HCT116 (cell line): ENCODE data around the gene TBC1D16. TPM values are rescaled to one million over a fixed set of nuclear protein-coding genes. Genes with fewer than 3 reads are reported as not detected.

Experiments used
- ATAC-seq: fragments of 200-7000 bp; cut with Tn5 transposase; 2 replicates; pipeline ENCODE4 v1.9.1; 2020; ENCODE audit warnings: mild to moderate bottlenecking, moderate library complexity
- BruUV-seq: library from RNA; stranded (reverse); fragments of 400-500 nt; replicated peaks from 2 replicates; lab custom pipeline; 2021; lab: Mats Ljungman, UMichigan
- CTCF ChIA-PET: fragments of 300-600 bp; sonication (Branson Sonifier 250); formaldehyde crosslinking; loops from one replicate; lab custom pipeline; 2021; ENCODE audit warnings: antibody characterized with exemption; lab: Charles Lee
- POLR2A ChIA-PET: fragments of 300-600, 350-600 bp; sonication (Branson Sonifier 250); formaldehyde crosslinking; loops from one replicate; lab custom pipeline; 2021; ENCODE audit warnings: antibody characterized with exemption; lab: Charles Lee
- RAD21 ChIA-PET, 2 experiments: fragments of 300-600 bp; sonication (Branson Sonifier 250); formaldehyde crosslinking; loops; one replicate each; lab custom pipeline; 2023; ENCODE audit warnings: low total read pairs in 2 of 2; ENCODE audit not compliant: uncharacterized antibody in 2 of 2, unreplicated experiment in 2 of 2, low non-redundant PET in 1 of 2; lab: Charles Lee
- DNase-seq: peaks from one replicate; pipeline ENCODE4 v3.0.0-alpha.2; 2010; ENCODE audit warnings: low read depth, low spot score
- H2AFZ ChIP-seq: fragments of 200-600 bp; shearing (Covaris generic), sonication (generic); 2 replicates; pipeline ENCODE4 v1.6.1; 2017; ENCODE audit warnings: low read depth, mixed run types, mixed read lengths, antibody characterized with exemption, low read length; ENCODE audit not compliant: poor library complexity, severe bottlenecking
- H3K27ac ChIP-seq: 2 replicates; pipeline ENCODE4 v1.5.1; 2012; ENCODE audit warnings: low read depth, low read length
- H3K27me3 ChIP-seq: fragments of 200-600 bp; sonication (generic); 2 replicates; pipeline ENCODE4 v1.6.1; 2016; ENCODE audit warnings: mixed run types, low read length, mixed read lengths; ENCODE audit not compliant: insufficient read depth
- H3K36me3 ChIP-seq, 2 experiments: fragments of 200-500 bp in 1 of 2; fragments of 200-600 bp in 1 of 2; sonication (Bioruptor generic) in 1 of 2; sonication (generic) in 1 of 2; 2 replicates each; pipeline versions ENCODE4 v1.5.1 to v1.6.1; 2014 to 2016; ENCODE audit warnings: low read length in 2 of 2, inconsistent platforms in 1 of 2, mixed read lengths in 1 of 2, mixed run types in 1 of 2; ENCODE audit not compliant: insufficient read depth in 2 of 2, control insufficient read depth in 1 of 2
- H3K4me1 ChIP-seq, 2 experiments: fragments of 200-600 bp in 1 of 2; sonication (generic) in 1 of 2; 2 replicates each; pipeline versions ENCODE4 v1.5.1 to v1.6.1; 2012 to 2017; ENCODE audit warnings: low read length in 2 of 2, inconsistent platforms in 1 of 2, mild to moderate bottlenecking in 1 of 2, mixed read lengths in 1 of 2, mixed run types in 1 of 2, moderate library complexity in 1 of 2; ENCODE audit not compliant: insufficient read depth in 2 of 2, control insufficient read depth in 1 of 2
- H3K4me2 ChIP-seq: fragments of 200-600 bp; sonication (generic); 2 replicates; pipeline ENCODE4 v1.6.1; 2017; ENCODE audit warnings: mixed run types, low read length, mixed read lengths
- H3K4me3 ChIP-seq, 2 experiments: fragments of 200-600 bp in 1 of 2; sonication (generic) in 1 of 2; replicated peaks in 1 of 2; 2 replicates each; pipeline ENCODE4 v1.5.1; 2011 to 2016; ENCODE audit warnings: low read length in 2 of 2, control low read depth in 1 of 2, low read depth in 1 of 2, mild to moderate bottlenecking in 1 of 2, mixed read lengths in 1 of 2, mixed run types in 1 of 2
- H3K79me2 ChIP-seq: fragments of 200-600 bp; sonication (generic); 2 replicates; pipeline ENCODE4 v1.6.1; 2017; ENCODE audit warnings: mild to moderate bottlenecking, mixed run types, low read length, moderate library complexity, mixed read lengths; ENCODE audit not compliant: insufficient read depth
- H3K9ac ChIP-seq: fragments of 200-600 bp; sonication (generic); 2 replicates; pipeline ENCODE4 v1.6.1; 2016; ENCODE audit warnings: low read length, mixed read lengths
- H3K9me2 ChIP-seq: fragments of 200-600 bp; sonication (generic), shearing (Covaris generic); 2 replicates; pipeline ENCODE4 v1.6.1; 2017; ENCODE audit warnings: mixed run types, mild to moderate bottlenecking, moderate library complexity; ENCODE audit not compliant: insufficient read depth
- H3K9me3 ChIP-seq, 2 experiments: fragments of 200-500 bp in 1 of 2; fragments of 200-600 bp in 1 of 2; sonication (Bioruptor generic) in 1 of 2; sonication (generic) in 1 of 2; 2 replicates each; pipeline ENCODE4 v1.6.1; 2014 to 2017; ENCODE audit warnings: low read length in 2 of 2, mixed read lengths in 2 of 2, inconsistent platforms in 1 of 2, low read depth in 1 of 2, mild to moderate bottlenecking in 1 of 2, mixed run types in 1 of 2, moderate library complexity in 1 of 2; ENCODE audit not compliant: control insufficient read depth in 1 of 2, insufficient read depth in 1 of 2
- H4K20me1 ChIP-seq: fragments of 200-600 bp; sonication (generic), shearing (Covaris generic); 2 replicates; pipeline ENCODE4 v1.6.1; 2017; ENCODE audit warnings: mixed run types, mild to moderate bottlenecking, moderate library complexity; ENCODE audit not compliant: insufficient read depth
- CBX3 ChIP-seq: IDR thresholded peaks from 2 replicates; pipeline ENCODE4 v1.6.1; 2012; ENCODE audit warnings: low read depth
- CEBPB ChIP-seq: IDR thresholded peaks from 2 replicates; pipeline ENCODE4 v1.6.1; 2012; ENCODE audit warnings: low read depth
- EGR1 ChIP-seq: IDR thresholded peaks from 2 replicates; pipeline ENCODE4 v1.6.1; 2012; ENCODE audit warnings: low read depth
- ELF1 ChIP-seq: IDR thresholded peaks from 2 replicates; pipeline ENCODE4 v1.6.1; 2012; ENCODE audit warnings: low read depth, borderline replicate concordance
- EZH2phosphoT487 ChIP-seq: fragments of 200-600 bp; IDR thresholded peaks from 2 replicates; pipeline ENCODE4 v1.6.1; 2018; ENCODE audit warnings: antibody characterized with exemption, borderline replicate concordance
- FOSL1 ChIP-seq: IDR thresholded peaks from 2 replicates; pipeline ENCODE4 v1.6.1; 2012; ENCODE audit warnings: low read depth
- JUND ChIP-seq: IDR thresholded peaks from 2 replicates; pipeline ENCODE4 v1.6.1; 2012
- POLR2A ChIP-seq: IDR thresholded peaks from 2 replicates; pipeline ENCODE4 v1.7.0; 2011; ENCODE audit warnings: borderline replicate concordance; ENCODE audit not compliant: insufficient read depth, insufficient read length; ENCODE audit errors: extremely low read depth
- SP1 ChIP-seq: IDR thresholded peaks from 2 replicates; pipeline ENCODE4 v1.6.1; 2012; ENCODE audit warnings: low read depth
- SRF ChIP-seq: IDR thresholded peaks from 2 replicates; pipeline ENCODE4 v1.6.1; 2012; ENCODE audit warnings: low read depth
- YY1 ChIP-seq: IDR thresholded peaks from 2 replicates; pipeline ENCODE4 v1.6.1; 2011; ENCODE audit warnings: low read length, low read depth, moderate library complexity, mild to moderate bottlenecking; ENCODE audit not compliant: insufficient replicate concordance; ENCODE audit errors: extremely low read depth
- ZFX ChIP-seq: fragments of 450-650 bp; IDR thresholded peaks from 2 replicates; pipeline ENCODE4 v1.6.1; 2017
- ZNF274 ChIP-seq: fragments of 200-500 bp; sonication (Bioruptor generic); IDR thresholded peaks from 2 replicates; pipeline ENCODE4 v1.6.1; 2014; ENCODE audit warnings: mild to moderate bottlenecking, low read depth, low read length, inconsistent platforms
- intact Hi-C: fragments of 100-400 bp; cut with micrococcal nuclease; formaldehyde crosslinking; loops from 2 replicates; pipeline ENCODE4 v1.10.0; 2022
- total RNA-seq: library from RNA; stranded (reverse); gene quantifications from one replicate; pipeline ENCODE4 v1.2.1, GENCODE V29; 2021; ENCODE audit not compliant: unreplicated experiment
- TF ChIP-seq, protein P1 (sequence below): IDR thresholded peaks from 2 replicates; pipeline ENCODE4 v1.6.1; 2012; ENCODE audit warnings: low read depth
- TF ChIP-seq, protein P2 (sequence below): IDR thresholded peaks from 2 replicates; pipeline ENCODE4 v1.6.1; 2012
- TF ChIP-seq, protein P3 (sequence below): IDR thresholded peaks from 2 replicates; pipeline ENCODE4 v1.6.1; 2011; ENCODE audit warnings: mild to moderate bottlenecking, low read length, moderate library complexity; ENCODE audit not compliant: insufficient replicate concordance; ENCODE audit errors: extremely low read depth
- TF ChIP-seq, protein P4 (sequence below), 3 experiments: fragments of 200-600 bp in 1 of 3; sonication (generic) in 1 of 3; IDR thresholded peaks in 2 of 3; conservative IDR thresholded peaks in 1 of 3; 2 replicates each; pipeline ENCODE4 v1.5.1; 2012 to 2017; ENCODE audit warnings: low read depth in 2 of 3, low read length in 2 of 3, antibody characterized with exemption in 1 of 3, borderline replicate concordance in 1 of 3, control low read depth in 1 of 3, mild to moderate bottlenecking in 1 of 3, mixed read lengths in 1 of 3, mixed run types in 1 of 3, moderate library complexity in 1 of 3; ENCODE audit not compliant: insufficient read depth in 1 of 3

Gene TBC1D16
- total RNA-seq, 1 experiment from 2014 or later, result 31.1 TPM

DNA sequence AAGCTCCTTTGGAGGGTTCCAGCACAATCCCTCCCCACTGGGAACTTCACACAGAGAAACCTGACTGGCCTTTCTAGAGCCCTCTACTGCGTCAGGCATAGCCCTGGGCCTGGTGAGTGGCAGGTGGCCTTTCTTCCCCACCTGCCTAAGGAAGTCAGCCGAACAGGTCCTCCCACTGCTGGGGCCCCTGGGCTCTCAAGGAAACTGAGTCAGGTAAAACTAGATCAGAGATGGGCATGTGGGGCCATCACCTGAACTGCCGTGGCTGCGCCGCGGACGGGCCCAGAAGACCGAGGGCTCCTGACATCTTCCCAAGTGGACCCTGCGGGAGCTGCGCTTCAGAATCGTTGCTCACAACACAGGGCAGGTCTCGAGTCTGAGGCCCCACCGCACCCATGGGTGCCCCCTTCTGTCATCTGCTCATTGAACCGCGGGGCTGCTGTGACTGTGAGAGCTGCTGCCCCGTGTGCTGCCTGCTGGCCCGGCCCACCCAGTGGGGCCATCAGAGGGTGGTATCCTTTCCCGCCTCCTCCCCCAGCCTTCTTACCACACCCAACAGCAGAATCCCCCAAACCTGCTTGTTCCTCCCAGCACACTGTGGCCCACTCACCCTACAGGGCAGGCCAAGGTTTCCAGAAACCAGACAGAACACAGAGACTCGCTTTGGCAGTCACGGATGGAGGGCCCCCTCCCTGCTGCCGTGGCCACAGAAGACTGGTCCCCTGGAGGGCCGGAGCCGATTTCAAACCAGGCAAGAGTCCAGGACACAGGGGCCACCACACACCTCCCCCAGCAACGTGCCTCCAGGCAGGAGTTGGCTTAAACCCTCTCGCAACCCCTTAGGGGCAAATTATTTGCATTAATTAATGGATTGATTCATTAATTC lies 81.1 kb downstream of the TBC1D16 start:
- no peaks in the 10 kb centered on the region for H3K27me3 ChIP-seq
- no peak overlapping the region for H2AFZ ChIP-seq
- H3K9me3 ChIP-seq, result no peaks in the 10 kb centered on the region
- no peaks in the 10 kb centered on the region for H3K4me1 ChIP-seq
- BruUV-seq, result no TSS peak
- H3K9ac ChIP-seq, result no peak overlapping the region
- DNase-seq (no peak), ATAC-seq (no peak)
- H4K20me1 ChIP-seq, result no peaks in the 10 kb centered on the region
- no peak overlapping the region for H3K4me2 ChIP-seq
- H3K4me3 ChIP-seq, result no peak overlapping the region
- intact Hi-C loops, result no loop called here
- no peak for TF ChIP-seq EGR1
- TF ChIP-seq EZH2phosphoT487, result no peak
- TF ChIP-seq FOSL1, result no peak
- TF ChIP-seq, protein P1, sequence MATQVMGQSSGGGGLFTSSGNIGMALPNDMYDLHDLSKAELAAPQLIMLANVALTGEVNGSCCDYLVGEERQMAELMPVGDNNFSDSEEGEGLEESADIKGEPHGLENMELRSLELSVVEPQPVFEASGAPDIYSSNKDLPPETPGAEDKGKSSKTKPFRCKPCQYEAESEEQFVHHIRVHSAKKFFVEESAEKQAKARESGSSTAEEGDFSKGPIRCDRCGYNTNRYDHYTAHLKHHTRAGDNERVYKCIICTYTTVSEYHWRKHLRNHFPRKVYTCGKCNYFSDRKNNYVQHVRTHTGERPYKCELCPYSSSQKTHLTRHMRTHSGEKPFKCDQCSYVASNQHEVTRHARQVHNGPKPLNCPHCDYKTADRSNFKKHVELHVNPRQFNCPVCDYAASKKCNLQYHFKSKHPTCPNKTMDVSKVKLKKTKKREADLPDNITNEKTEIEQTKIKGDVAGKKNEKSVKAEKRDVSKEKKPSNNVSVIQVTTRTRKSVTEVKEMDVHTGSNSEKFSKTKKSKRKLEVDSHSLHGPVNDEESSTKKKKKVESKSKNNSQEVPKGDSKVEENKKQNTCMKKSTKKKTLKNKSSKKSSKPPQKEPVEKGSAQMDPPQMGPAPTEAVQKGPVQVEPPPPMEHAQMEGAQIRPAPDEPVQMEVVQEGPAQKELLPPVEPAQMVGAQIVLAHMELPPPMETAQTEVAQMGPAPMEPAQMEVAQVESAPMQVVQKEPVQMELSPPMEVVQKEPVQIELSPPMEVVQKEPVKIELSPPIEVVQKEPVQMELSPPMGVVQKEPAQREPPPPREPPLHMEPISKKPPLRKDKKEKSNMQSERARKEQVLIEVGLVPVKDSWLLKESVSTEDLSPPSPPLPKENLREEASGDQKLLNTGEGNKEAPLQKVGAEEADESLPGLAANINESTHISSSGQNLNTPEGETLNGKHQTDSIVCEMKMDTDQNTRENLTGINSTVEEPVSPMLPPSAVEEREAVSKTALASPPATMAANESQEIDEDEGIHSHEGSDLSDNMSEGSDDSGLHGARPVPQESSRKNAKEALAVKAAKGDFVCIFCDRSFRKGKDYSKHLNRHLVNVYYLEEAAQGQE, result no peak
- no peak for TF ChIP-seq ZNF274
- no peak for TF ChIP-seq CEBPB
- TF ChIP-seq, protein P2, sequence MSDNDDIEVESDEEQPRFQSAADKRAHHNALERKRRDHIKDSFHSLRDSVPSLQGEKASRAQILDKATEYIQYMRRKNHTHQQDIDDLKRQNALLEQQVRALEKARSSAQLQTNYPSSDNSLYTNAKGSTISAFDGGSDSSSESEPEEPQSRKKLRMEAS, result no peak
- TF ChIP-seq JUND, result no peak
- TF ChIP-seq, protein P3, sequence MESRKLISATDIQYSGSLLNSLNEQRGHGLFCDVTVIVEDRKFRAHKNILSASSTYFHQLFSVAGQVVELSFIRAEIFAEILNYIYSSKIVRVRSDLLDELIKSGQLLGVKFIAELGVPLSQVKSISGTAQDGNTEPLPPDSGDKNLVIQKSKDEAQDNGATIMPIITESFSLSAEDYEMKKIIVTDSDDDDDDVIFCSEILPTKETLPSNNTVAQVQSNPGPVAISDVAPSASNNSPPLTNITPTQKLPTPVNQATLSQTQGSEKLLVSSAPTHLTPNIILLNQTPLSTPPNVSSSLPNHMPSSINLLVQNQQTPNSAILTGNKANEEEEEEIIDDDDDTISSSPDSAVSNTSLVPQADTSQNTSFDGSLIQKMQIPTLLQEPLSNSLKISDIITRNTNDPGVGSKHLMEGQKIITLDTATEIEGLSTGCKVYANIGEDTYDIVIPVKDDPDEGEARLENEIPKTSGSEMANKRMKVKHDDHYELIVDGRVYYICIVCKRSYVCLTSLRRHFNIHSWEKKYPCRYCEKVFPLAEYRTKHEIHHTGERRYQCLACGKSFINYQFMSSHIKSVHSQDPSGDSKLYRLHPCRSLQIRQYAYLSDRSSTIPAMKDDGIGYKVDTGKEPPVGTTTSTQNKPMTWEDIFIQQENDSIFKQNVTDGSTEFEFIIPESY, result no peak
- no peak for TF ChIP-seq SRF
- TF ChIP-seq CBX3, result no peak
- TF ChIP-seq ELF1, result no peak
- TF ChIP-seq, protein P4, sequence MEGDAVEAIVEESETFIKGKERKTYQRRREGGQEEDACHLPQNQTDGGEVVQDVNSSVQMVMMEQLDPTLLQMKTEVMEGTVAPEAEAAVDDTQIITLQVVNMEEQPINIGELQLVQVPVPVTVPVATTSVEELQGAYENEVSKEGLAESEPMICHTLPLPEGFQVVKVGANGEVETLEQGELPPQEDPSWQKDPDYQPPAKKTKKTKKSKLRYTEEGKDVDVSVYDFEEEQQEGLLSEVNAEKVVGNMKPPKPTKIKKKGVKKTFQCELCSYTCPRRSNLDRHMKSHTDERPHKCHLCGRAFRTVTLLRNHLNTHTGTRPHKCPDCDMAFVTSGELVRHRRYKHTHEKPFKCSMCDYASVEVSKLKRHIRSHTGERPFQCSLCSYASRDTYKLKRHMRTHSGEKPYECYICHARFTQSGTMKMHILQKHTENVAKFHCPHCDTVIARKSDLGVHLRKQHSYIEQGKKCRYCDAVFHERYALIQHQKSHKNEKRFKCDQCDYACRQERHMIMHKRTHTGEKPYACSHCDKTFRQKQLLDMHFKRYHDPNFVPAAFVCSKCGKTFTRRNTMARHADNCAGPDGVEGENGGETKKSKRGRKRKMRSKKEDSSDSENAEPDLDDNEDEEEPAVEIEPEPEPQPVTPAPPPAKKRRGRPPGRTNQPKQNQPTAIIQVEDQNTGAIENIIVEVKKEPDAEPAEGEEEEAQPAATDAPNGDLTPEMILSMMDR (IDR thresholded peaks at IDR 0.05 in 2 of 3, conservative IDR thresholded peaks at IDR 0.05 in 1 of 3; ENCODE audit: borderline replicate concordance in 1 of 3, insufficient read depth in 1 of 3, low read depth in 2 of 3, low read length in 2 of 3), result no peak
- TF ChIP-seq POLR2A, result no peak
- TF ChIP-seq SP1, result no peak
- no peak for TF ChIP-seq YY1
- TF ChIP-seq ZFX, result no peak
- no peaks in the 10 kb centered on the region for H3K79me2 ChIP-seq
- H3K9me2 ChIP-seq, result no peaks in the 10 kb centered on the region
- H3K27ac ChIP-seq, result no peak overlapping the region
- H3K36me3 ChIP-seq, result no peaks in the 10 kb centered on the region
- RAD21 ChIA-PET, result no interaction called here
- CTCF ChIA-PET, result interaction anchor here (1.2 kb wide), 1 partner anchor 16 kb away, joined by 3 read pairs; no protein-coding TSS in a partner anchor
- POLR2A ChIA-PET, result no interaction called here
